ENCODE data around the gene GALNT14. TPM values are rescaled to one million over a fixed set of nuclear protein-coding genes. Genes with fewer than 3 reads are reported as not detected.

GALNT14 gene
- total and polyA plus RNA-seq, 2 of the 8 experiments (the other 6 are each of a cell fraction or from before 2014, with no cell fraction given), result 13.0 to 13.7 TPM

DNA sequence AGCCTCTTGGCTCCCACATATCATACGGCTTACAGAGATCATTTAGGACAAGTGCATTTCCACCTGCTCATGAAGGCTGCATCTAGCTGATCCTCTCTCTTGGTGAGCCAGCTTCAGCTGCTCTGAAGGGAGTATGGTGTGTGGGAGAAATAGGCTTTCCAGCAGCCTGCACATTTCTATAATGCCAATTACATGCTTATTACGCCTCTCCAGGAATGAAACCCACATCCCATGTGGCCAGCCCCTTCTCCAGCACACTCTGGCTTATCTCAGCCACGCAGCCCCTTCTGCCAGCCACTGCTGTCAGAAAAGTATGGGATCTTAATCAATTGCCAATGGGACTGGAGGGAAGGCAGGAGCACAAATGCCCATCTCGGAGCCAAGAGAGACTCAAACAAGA is 117.5 kb downstream of the GALNT14 start (continued):
- no peak for TF ChIP-seq POU5F1 (IDR thresholded peaks at IDR 0.05; ENCODE audit: low read depth, low read length)
- no peak for TF ChIP-seq CBX5 (IDR thresholded peaks at IDR 0.05; ENCODE audit: low read depth, low read length)
- TF ChIP-seq TAF1 (IDR thresholded peaks at IDR 0.05; ENCODE audit: low read depth, low read length), result no peak
- no peak for TF ChIP-seq EGR1 (IDR thresholded peaks at IDR 0.05; ENCODE audit: borderline replicate concordance, low read depth, low read length)
- no peak for TF ChIP-seq ZNF274 (IDR thresholded peaks at IDR 0.05; ENCODE audit: borderline replicate concordance, extremely low read depth, low read length)
- no peak for TF ChIP-seq KDM4A (IDR thresholded peaks at IDR 0.05; ENCODE audit: low read depth, low read length, severe bottlenecking)

Data from H1 (cell line).